A549 (cell line): ENCODE results near the gene NOTCH4. TPM values are rescaled to one million over a fixed set of nuclear protein-coding genes. Genes with fewer than 3 reads are reported as not detected.

Experiments
- ATAC-seq, 2 experiments: fragments of 200-7000 bp in 1 of 2; fragments of >200 bp in 1 of 2; cut with Nextera tagmentation in 1 of 2; cut with Tn5 transposase in 1 of 2; 3 replicates each; pipeline versions ENCODE4 v1.8.0 to v1.9.1; 2018 to 2020; ENCODE audit warnings: mild to moderate bottlenecking in 1 of 2, moderate library complexity in 1 of 2
- CTCF ChIA-PET: fragments of 300-600 bp; sonication (Branson Sonifier 250); formaldehyde crosslinking; extraction: SDS; loops from one replicate; lab custom pipeline; 2021; ENCODE audit warnings: antibody characterized with exemption, inconsistent platforms; lab: Yijun Ruan, JAX
- POLR2A ChIA-PET: fragments of 350-600 bp; formaldehyde crosslinking; extraction: SDS; loops from one replicate; lab custom pipeline; 2021; ENCODE audit warnings: antibody characterized with exemption, inconsistent platforms; lab: Yijun Ruan, JAX
- DNase-seq, 2 experiments: peaks; one replicate each; pipeline versions ENCODE4 v3.0.0 to v3.0.0-alpha.2; 2011 to 2016; ENCODE audit warnings: low read depth in 1 of 2, low spot score in 1 of 2
- FAIRE-seq: peaks from 2 replicates; lab custom pipeline; 2011; peaks lifted over from hg19 to GRCh38; lab: Jason Lieb, UNC
- H3K27ac ChIP-seq, 2 experiments: fragments of >200 bp; sonication (Bioruptor Twin); formaldehyde crosslinking; 3 replicates each; pipeline ENCODE4 v1.5.1; 2016 to 2017
- H3K4me1 ChIP-seq: fragments of >200 bp; sonication (Bioruptor Twin); formaldehyde crosslinking; 3 replicates; pipeline ENCODE4 v1.6.1; 2016
- H3K4me2 ChIP-seq: fragments of >200 bp; sonication (Bioruptor Twin); formaldehyde crosslinking; 3 replicates; pipeline ENCODE4 v1.6.1; 2016
- H3K4me3 ChIP-seq: fragments of >200 bp; sonication (Bioruptor Twin); formaldehyde crosslinking; 3 replicates; pipeline ENCODE4 v1.5.1; 2016
- H3K9me3 ChIP-seq: fragments of >200 bp; sonication (Bioruptor Twin); formaldehyde crosslinking; 3 replicates; pipeline ENCODE4 v1.6.1; 2016
- CEBPB ChIP-seq, 2 experiments: fragments of >200 bp in 1 of 2; sonication (Bioruptor Twin) in 1 of 2; formaldehyde crosslinking in 1 of 2; IDR thresholded peaks; 2 replicates each; pipeline ENCODE4 v1.6.1; 2012 to 2016
- CHD2 ChIP-seq: fragments of 150-350 bp; IDR thresholded peaks from 2 replicates; pipeline ENCODE4 v1.6.1; 2014; ENCODE audit warnings: low read length; ENCODE audit not compliant: partially characterized antibody
- CHD4 ChIP-seq: fragments of 200-600 bp; sonication (generic); IDR thresholded peaks from 2 replicates; pipeline ENCODE4 v1.6.1; 2016; ENCODE audit warnings: antibody characterized with exemption, mild to moderate bottlenecking, borderline replicate concordance
- E2F6 ChIP-seq: IDR thresholded peaks from 2 replicates; pipeline ENCODE4 v1.6.1; 2012; ENCODE audit warnings: low read depth, borderline replicate concordance
- ESRRA ChIP-seq: fragments of 150-350 bp; IDR thresholded peaks from 2 replicates; pipeline ENCODE4 v1.6.1; 2014; ENCODE audit warnings: mild to moderate bottlenecking, low read length, borderline replicate concordance
- GATA3 ChIP-seq: IDR thresholded peaks from 2 replicates; pipeline ENCODE4 v1.6.1; 2012; ENCODE audit warnings: borderline replicate concordance
- HMGXB4 ChIP-seq: fragments of 250-450 bp; sonication (Bioruptor Pico); IDR thresholded peaks from 2 replicates; pipeline ENCODE4 v1.5.0; 2021; ENCODE audit warnings: mild to moderate bottlenecking, moderate library complexity, borderline replicate concordance
- JUN ChIP-seq, 2 experiments: fragments of >200 bp; sonication (Bioruptor Twin); formaldehyde crosslinking; IDR thresholded peaks; 2 replicates in 1 of 2; 3 replicates in 1 of 2; pipeline ENCODE4 v1.6.1; 2016 to 2017
- KDM1A ChIP-seq: fragments of 200-600 bp; sonication (generic); IDR thresholded peaks from 2 replicates; pipeline ENCODE4 v1.6.1; 2016; ENCODE audit warnings: low read depth, mild to moderate bottlenecking
- KDM5A ChIP-seq: fragments of 200-600 bp; sonication (generic); IDR thresholded peaks from 2 replicates; pipeline ENCODE4 v1.6.1; 2016; ENCODE audit warnings: antibody characterized with exemption, mild to moderate bottlenecking
- MAZ ChIP-seq: fragments of 150-350 bp; IDR thresholded peaks from 2 replicates; pipeline ENCODE4 v1.6.1; 2014; ENCODE audit warnings: antibody characterized with exemption, low read depth, low read length, borderline replicate concordance
- NPAS2 ChIP-seq: fragments of 250-450 bp; sonication (Bioruptor Pico); IDR thresholded peaks from 2 replicates; pipeline ENCODE4 v1.8.0; 2022; ENCODE audit warnings: mild to moderate bottlenecking, moderate library complexity, borderline replicate concordance
- PBX3 ChIP-seq: IDR thresholded peaks from 2 replicates; pipeline ENCODE4 v1.6.1; 2012
- PHF8 ChIP-seq: fragments of 200-600 bp; sonication (generic); IDR thresholded peaks from 2 replicates; pipeline ENCODE4 v1.6.1; 2016; ENCODE audit warnings: low read depth, mild to moderate bottlenecking, antibody characterized with exemption, moderate library complexity, borderline replicate concordance
- POLR2A ChIP-seq: IDR thresholded peaks from 2 replicates; pipeline ENCODE4 v1.6.1; 2012; ENCODE audit warnings: mild to moderate bottlenecking, low read length
- RAD21 ChIP-seq, 2 experiments: fragments of >200 bp in 1 of 2; sonication (Bioruptor Twin) in 1 of 2; formaldehyde crosslinking in 1 of 2; IDR thresholded peaks in 1 of 2; conservative IDR thresholded peaks in 1 of 2; 2 replicates in 1 of 2; 3 replicates in 1 of 2; pipeline ENCODE4 v1.6.1; 2012 to 2018; ENCODE audit warnings: inconsistent platforms in 1 of 2
- RARB ChIP-seq: fragments of 250-450 bp; sonication (Bioruptor Pico); IDR thresholded peaks from 2 replicates; pipeline ENCODE4 v1.8.0; 2021; ENCODE audit warnings: mild to moderate bottlenecking, moderate library complexity
- REST ChIP-seq: fragments of 200-600 bp; sonication (generic); IDR thresholded peaks from 2 replicates; pipeline ENCODE4 v1.6.1; 2016; ENCODE audit warnings: antibody characterized with exemption, mild to moderate bottlenecking, moderate library complexity
- RNF2 ChIP-seq: fragments of 200-600 bp; sonication (generic); IDR thresholded peaks from 2 replicates; pipeline ENCODE4 v1.6.1; 2016; ENCODE audit warnings: low read depth, mild to moderate bottlenecking, antibody characterized with exemption, moderate library complexity, borderline replicate concordance
- SMC3 ChIP-seq: fragments of >200 bp; sonication (Bioruptor Twin); formaldehyde crosslinking; IDR thresholded peaks from 3 replicates; pipeline ENCODE4 v1.6.1; 2018; ENCODE audit warnings: inconsistent platforms
- ZFP36 ChIP-seq: fragments of 450-650 bp; IDR thresholded peaks from 2 replicates; pipeline ENCODE4 v1.6.1; 2014; ENCODE audit warnings: borderline replicate concordance; ENCODE audit not compliant: partially characterized antibody
- ZNF302 ChIP-seq: fragments of 250-450 bp; sonication (Bioruptor Pico); IDR thresholded peaks from 2 replicates; pipeline ENCODE4 v1.9.0; 2021; ENCODE audit warnings: inconsistent platforms, mild to moderate bottlenecking, moderate library complexity
- ZSCAN20 ChIP-seq: fragments of 250-450 bp; sonication (Bioruptor Pico); IDR thresholded peaks from 2 replicates; pipeline ENCODE4 v1.8.0; 2022; ENCODE audit warnings: mild to moderate bottlenecking, moderate library complexity
- WGBS: methylation state at CpG from one replicate; pipeline ENCODE4 v1.1.6; 2017; ENCODE audit errors: missing lambda C conversion rate; 5-methylcytosine and 5-hydroxymethylcytosine counted together
- polyA plus RNA-seq, 4 experiments: library from polyadenylated mRNA; depleted of rRNA in 3 of 4; stranded (reverse); fragments of >200 nt; fragmentation: RNase III in 1 of 4; extraction: RNeasy Plus Mini Kit Qiagen cat#74134 plus additional on column Dnase treatment in 1 of 4; gene quantifications; 2 replicates in 3 of 4; 3 replicates in 1 of 4; pipeline ENCODE4 v1.2.3, GENCODE V29; 2011 to 2017
- TF ChIP-seq, protein P1 (sequence below): fragments of >200 bp; sonication (Bioruptor Twin); formaldehyde crosslinking; IDR thresholded peaks from 3 replicates; pipeline ENCODE4 v1.6.1; 2016
- TF ChIP-seq, protein P2 (sequence below): IDR thresholded peaks from 2 replicates; pipeline ENCODE4 v1.6.1; 2012

Gene NOTCH4
- polyA plus RNA-seq, 2 of the 4 experiments (the other 2 are of a cell fraction), result 0.32 to 0.70 TPM

DNA sequence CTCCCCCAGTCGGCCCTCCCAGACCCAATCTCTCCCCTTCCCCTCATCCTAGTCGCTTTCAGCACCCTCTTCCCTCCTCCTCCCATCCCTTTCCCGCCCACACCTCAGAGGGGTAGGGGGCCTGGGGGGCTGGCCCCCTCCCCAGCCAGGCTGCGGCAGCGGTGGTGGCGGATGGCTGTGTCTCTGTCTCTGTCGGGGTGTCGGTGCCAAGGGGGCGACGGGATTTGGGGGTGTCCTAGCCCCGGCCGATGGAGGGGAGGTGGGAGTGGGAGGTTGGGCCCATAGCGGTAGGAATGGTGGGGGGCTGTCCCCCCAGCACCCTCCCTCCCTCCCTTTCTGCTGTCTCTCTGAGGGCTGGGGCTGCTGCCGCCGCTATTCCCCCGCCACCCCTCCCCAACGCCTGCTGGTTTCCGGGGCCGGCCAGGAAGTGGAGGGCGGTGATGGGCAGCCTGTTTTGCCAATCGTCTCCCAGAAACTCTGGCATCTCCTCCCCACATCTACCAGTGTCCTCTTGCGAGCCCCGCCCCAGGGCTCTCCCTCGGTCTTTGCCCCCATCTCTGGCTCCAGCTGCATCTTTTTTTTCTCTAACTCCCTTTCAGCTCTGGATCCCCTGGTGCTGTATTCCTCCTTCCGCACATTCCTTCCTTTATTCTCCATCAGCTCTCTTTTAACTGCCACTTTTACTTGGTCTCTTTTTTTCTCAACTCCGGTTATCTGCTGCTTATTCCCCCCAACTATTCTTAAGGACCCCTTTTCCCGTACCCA, 48.0 kb downstream of the NOTCH4 start, which contains the start of gene AGPAT1:
Gene AGPAT1 (minus strand): TSS at position 374 of the 765 bp plus-strand sequence. CDS start 4,588 bp downstream, outside the sequence.
- Histone ChIP-seq H3K27ac (peak within 1 kb of the TSS; percentile 97 to 99), H3K9me3 (no peaks in the 10 kb centered on the region), H3K4me1 (peaks cover 20% of the 10 kb centered on the region)
- FAIRE-seq (no peak), DNase-seq (peak; percentile 90 to 93)
- CTCF ChIA-PET, result interaction anchor here (1.1 to 1.4 kb wide), 2 partner anchors 21 to 57 kb away, joined by 3 read pairs; no protein-coding TSS in a partner anchor
- no peak for TF ChIP-seq MAZ
- peak; percentile 40 for TF ChIP-seq POLR2A
- no peak for TF ChIP-seq KDM5A
- TF ChIP-seq HMGXB4, result no peak
- no peak for TF ChIP-seq NPAS2 (CRISPR knock-in tag)
- no peak for TF ChIP-seq CHD4
- TF ChIP-seq GATA3, result no peak
- TF ChIP-seq RARB (CRISPR knock-in tag), result no peak
- no peak for TF ChIP-seq PHF8
- TF ChIP-seq JUN (IDR thresholded peaks at IDR 0.05), result peak; percentile 32 to 56; a peak in 1 of 5 replicates
- TF ChIP-seq CHD2, result no peak
- TF ChIP-seq RAD21 (conservative IDR thresholded peaks at IDR 0.05 in 1 of 2, IDR thresholded peaks at IDR 0.05 in 1 of 2), result no peak
- no peak for TF ChIP-seq SMC3
- TF ChIP-seq, protein P1, sequence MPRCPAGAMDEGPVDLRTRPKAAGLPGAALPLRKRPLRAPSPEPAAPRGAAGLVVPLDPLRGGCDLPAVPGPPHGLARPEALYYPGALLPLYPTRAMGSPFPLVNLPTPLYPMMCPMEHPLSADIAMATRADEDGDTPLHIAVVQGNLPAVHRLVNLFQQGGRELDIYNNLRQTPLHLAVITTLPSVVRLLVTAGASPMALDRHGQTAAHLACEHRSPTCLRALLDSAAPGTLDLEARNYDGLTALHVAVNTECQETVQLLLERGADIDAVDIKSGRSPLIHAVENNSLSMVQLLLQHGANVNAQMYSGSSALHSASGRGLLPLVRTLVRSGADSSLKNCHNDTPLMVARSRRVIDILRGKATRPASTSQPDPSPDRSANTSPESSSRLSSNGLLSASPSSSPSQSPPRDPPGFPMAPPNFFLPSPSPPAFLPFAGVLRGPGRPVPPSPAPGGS, result peak; percentile 37; the same call in 1 of the 3 replicates
- TF ChIP-seq E2F6, result no peak
- TF ChIP-seq CEBPB (IDR thresholded peaks at IDR 0.05), result no peak
- TF ChIP-seq ZSCAN20 (CRISPR knock-in tag), result no peak
- TF ChIP-seq KDM1A, result no peak
- TF ChIP-seq, protein P2, sequence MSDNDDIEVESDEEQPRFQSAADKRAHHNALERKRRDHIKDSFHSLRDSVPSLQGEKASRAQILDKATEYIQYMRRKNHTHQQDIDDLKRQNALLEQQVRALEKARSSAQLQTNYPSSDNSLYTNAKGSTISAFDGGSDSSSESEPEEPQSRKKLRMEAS, result no peak
- peak; percentile 96 for TF ChIP-seq PBX3
- no peak for TF ChIP-seq RNF2
- no peak for TF ChIP-seq ESRRA
- no peak for TF ChIP-seq ZNF302
- TF ChIP-seq REST, result no peak
- no peak for TF ChIP-seq ZFP36
- TF ChIP-seq, all 56 proteins: peak for 4
- peak; percentile 71 to 79 for ATAC-seq
- H3K4me2 ChIP-seq, result peak within 1 kb of the TSS; percentile 93
- WGBS, result 8% methylated on average over 10 of the region's 27 CpGs
- H3K4me3 ChIP-seq, result peak within 1 kb of the TSS; percentile 100
- POLR2A ChIA-PET, result interaction anchor here (0.5 to 2.5 kb wide), 4 partner anchors 20 to 269 kb away, joined by 3 to 24 read pairs (median 7); partner anchors contain the start of gene ATF6B
